Stomach (tissue), 4 donors: ENCODE measurements around the gene RPL15.

ENCODE experiments used
- CTCF ChIP-seq, 7 experiments: fragments of 450-650 bp in 4 of 7; fragments of 200-600 bp in 3 of 7; sonication (generic) in 3 of 7; IDR thresholded peaks; one replicate each; pipeline ENCODE4 v1.5.1; 2016 to 2019; ENCODE audit warnings: antibody characterized with exemption in 7 of 7, control low read depth in 2 of 7, mild to moderate bottlenecking in 1 of 7
- EP300 ChIP-seq: sonication (generic); formaldehyde crosslinking; IDR thresholded peaks from one replicate; pipeline ENCODE4 v1.6.1; 2017; ENCODE audit warnings: antibody characterized with exemption
- POLR2A ChIP-seq, 4 donors: fragments of 450-650 bp; IDR thresholded peaks; one replicate each; pipeline ENCODE4 v1.6.1; 2016; ENCODE audit warnings: antibody characterized with exemption in 4 of 4, control low read depth in 2 of 4, mild to moderate bottlenecking in 1 of 4, moderate library complexity in 1 of 4
- POLR2AphosphoS5 ChIP-seq, 3 donors: sonication (generic); formaldehyde crosslinking; IDR thresholded peaks; one replicate each; pipeline ENCODE4 v1.6.1; 2016; ENCODE audit warnings: antibody characterized with exemption in 3 of 3

- TF ChIP-seq EP300 (no peak), CTCF (IDR thresholded peaks at IDR 0.05) (no peak), POLR2A (IDR thresholded peaks at IDR 0.05) (no peak), POLR2AphosphoS5 (IDR thresholded peaks at IDR 0.05) (no peak)
These were observed 40.0 kb upstream of the RPL15 start for GRCh38 chr3:23876923-23877322.
